Measurements from ENCODE around the gene MED28. TPM values are rescaled to one million over a fixed set of nuclear protein-coding genes. Genes with fewer than 3 reads are reported as not detected.

Gene MED28
- total and polyA plus RNA-seq, 12 donors = 4.9 to 49.4 (median 12.1) TPM

- H3K9me3 ChIP-seq (replicated peaks in 1 of 3) = no peaks in the 10 kb centered on the region
- TF ChIP-seq POLR2A (IDR thresholded peaks at IDR 0.05) (no peak), CTCF (IDR thresholded peaks at IDR 0.05) (no peak)
- H3K27ac ChIP-seq = no peak overlapping the region
- peaks cover under 1 to 14% of the 10 kb centered on the region in 2 donors for H3K4me1 ChIP-seq (replicated peaks in 1 of 2)
- no peak overlapping the region for H3K4me3 ChIP-seq
- intact Hi-C loops (cut with DNase I) = no loop called here
- no peak for DNase-seq
- peaks cover 0 to 93% of the 10 kb centered on the region in 2 donors for H3K36me3 ChIP-seq (replicated peaks in 1 of 2)
- no peaks in the 10 kb centered on the region for H3K27me3 ChIP-seq
- 89 to 94% (median 90%) methylated on average over 10 of the region's 10 CpGs for WGBS, 4 donors
These were observed 29.8 kb upstream of the MED28 start for GRCh38 chr4:17584521-17585213.

- H3K27ac ChIP-seq = no peak overlapping the region
- H3K27me3 ChIP-seq = no peaks in the 10 kb centered on the region
- no peaks in the 10 kb centered on the region for H3K9me3 ChIP-seq (replicated peaks in 1 of 3)
- intact Hi-C loops (cut with DNase I) = no loop called here
- peaks cover 0 to 97% of the 10 kb centered on the region in 2 donors for H3K36me3 ChIP-seq (replicated peaks in 1 of 2)
- WGBS, 4 donors = 91 to 96% (median 92%) methylated on average over 9 of the region's 9 CpGs
- no peak for TF ChIP-seq POLR2A (IDR thresholded peaks at IDR 0.05)
- TF ChIP-seq CTCF (IDR thresholded peaks at IDR 0.05) = no peak
- no peak overlapping the region for H3K4me3 ChIP-seq
- DNase-seq = no peak
- H3K4me1 ChIP-seq (replicated peaks in 1 of 2) = no peaks in the 10 kb centered on the region
These were observed 27.2 kb upstream of the MED28 start for GRCh38 chr4:17587094-17587822.

- Histone ChIP-seq H3K27ac (no peak overlapping the region), H3K36me3 (replicated peaks in 1 of 2) (peaks cover 0 to 85% of the 10 kb centered on the region in 2 donors), H3K9me3 (replicated peaks in 1 of 3) (no peaks in the 10 kb centered on the region), H3K27me3 (no peaks in the 10 kb centered on the region), H3K4me3 (no peak overlapping the region), H3K4me1 (replicated peaks in 1 of 2) (no peaks in the 10 kb centered on the region)
- no peak for DNase-seq
- 94 to 99% (median 94%) methylated on average over 3 of the region's 3 CpGs for WGBS, 4 donors
- intact Hi-C loops (cut with DNase I) = no loop called here
- TF ChIP-seq POLR2A (IDR thresholded peaks at IDR 0.05) (no peak), CTCF (IDR thresholded peaks at IDR 0.05) (no peak)
These were observed 25.1 kb upstream of the MED28 start for GRCh38 chr4:17589355-17589754.

- Histone ChIP-seq H3K36me3 (replicated peaks in 1 of 2) (peaks cover 0 to 84% of the 10 kb centered on the region in 2 donors), H3K4me3 (no peak overlapping the region), H3K9me3 (replicated peaks in 1 of 3) (no peaks in the 10 kb centered on the region), H3K4me1 (replicated peaks in 1 of 2) (no peaks in the 10 kb centered on the region), H3K27ac (no peak overlapping the region), H3K27me3 (no peaks in the 10 kb centered on the region)
- peak in 2 of 7 donors; percentile 23 to 28 for DNase-seq
- WGBS, 4 donors = 70 to 81% (median 77%) methylated on average over 6 of the region's 6 CpGs
- intact Hi-C loops (cut with DNase I) = no loop called here
- no peak for TF ChIP-seq POLR2A (IDR thresholded peaks at IDR 0.05)
These were observed 18.9 kb upstream of the MED28 start for GRCh38 chr4:17595471-17596005.
